Fibroblast of mammary gland (primary cell): Measurements from ENCODE around the gene BICC1.

Experiments used
- DNase-seq: peaks from one replicate; pipeline ENCODE4 v3.0.0-alpha.2; 2010; ENCODE audit warnings: low read depth
- H3K4me3 ChIP-seq: 2 replicates; pipeline ENCODE4 v1.5.1; 2011; ENCODE audit warnings: low read depth, mild to moderate bottlenecking, low read length, moderate library complexity; ENCODE audit not compliant: control insufficient read depth
- TF ChIP-seq, protein P1 (sequence below): conservative IDR thresholded peaks from 2 replicates; pipeline ENCODE4 v1.5.1; 2011; ENCODE audit warnings: low read depth, low read length, inconsistent platforms; ENCODE audit not compliant: control insufficient read depth, insufficient read depth

The BICC1 gene

DNA sequence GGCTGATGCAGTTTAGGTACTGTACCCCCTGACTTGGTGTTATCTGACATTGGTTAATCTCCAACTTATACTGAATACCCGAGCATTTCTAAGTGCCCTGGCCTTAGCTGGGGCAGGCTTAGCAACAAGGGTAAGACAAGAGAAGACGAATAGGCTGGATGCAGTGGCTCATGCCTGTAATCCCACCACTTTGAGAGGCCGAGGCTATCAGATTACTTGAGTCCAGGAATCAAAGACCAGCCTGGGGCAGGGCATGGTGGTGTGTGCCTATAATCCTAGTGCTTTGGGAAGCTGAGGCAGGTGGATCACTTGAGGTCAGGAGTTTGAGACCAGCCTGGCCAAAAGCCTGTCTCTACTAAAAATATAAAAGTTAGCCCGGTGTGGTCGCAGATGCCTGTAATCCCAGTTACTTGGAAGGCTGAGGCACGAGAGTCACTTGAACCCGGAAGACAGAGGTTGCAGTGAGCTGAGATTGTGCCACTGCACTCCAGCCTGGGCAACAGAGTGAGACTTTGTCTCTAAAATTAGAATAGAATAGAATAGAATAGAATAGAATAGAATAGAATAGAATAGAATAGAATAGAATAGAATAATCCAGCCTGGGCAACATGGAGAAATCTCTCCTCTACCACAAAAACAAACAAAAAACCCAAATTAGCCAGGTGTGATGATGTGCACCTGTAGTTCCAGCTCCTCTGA lies 108.9 kb downstream of the BICC1 start:
- TF ChIP-seq, protein P1, sequence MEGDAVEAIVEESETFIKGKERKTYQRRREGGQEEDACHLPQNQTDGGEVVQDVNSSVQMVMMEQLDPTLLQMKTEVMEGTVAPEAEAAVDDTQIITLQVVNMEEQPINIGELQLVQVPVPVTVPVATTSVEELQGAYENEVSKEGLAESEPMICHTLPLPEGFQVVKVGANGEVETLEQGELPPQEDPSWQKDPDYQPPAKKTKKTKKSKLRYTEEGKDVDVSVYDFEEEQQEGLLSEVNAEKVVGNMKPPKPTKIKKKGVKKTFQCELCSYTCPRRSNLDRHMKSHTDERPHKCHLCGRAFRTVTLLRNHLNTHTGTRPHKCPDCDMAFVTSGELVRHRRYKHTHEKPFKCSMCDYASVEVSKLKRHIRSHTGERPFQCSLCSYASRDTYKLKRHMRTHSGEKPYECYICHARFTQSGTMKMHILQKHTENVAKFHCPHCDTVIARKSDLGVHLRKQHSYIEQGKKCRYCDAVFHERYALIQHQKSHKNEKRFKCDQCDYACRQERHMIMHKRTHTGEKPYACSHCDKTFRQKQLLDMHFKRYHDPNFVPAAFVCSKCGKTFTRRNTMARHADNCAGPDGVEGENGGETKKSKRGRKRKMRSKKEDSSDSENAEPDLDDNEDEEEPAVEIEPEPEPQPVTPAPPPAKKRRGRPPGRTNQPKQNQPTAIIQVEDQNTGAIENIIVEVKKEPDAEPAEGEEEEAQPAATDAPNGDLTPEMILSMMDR, result no peak
- H3K4me3 ChIP-seq, result no peak overlapping the region
- DNase-seq, result no peak

DNA sequence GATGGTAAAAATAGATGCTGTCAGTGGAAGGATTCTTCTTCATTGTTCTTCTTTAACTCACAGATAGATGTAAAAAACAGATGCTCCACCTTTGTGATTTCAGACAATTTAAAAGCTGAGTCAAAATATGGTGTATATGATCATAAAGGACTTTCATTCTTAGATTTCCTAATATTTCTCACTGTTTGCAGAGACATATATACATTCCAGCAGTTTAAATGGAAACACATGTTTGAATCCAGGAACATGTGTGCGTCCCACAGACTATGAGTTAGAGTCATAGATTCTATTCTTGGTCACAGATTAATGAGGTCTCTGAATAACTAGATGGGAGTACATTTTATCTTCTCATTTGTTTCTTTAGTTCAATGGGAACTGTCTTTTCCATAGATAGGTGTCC lies 109.6 kb downstream of the BICC1 start:
- TF ChIP-seq, protein P1, result no peak
- DNase-seq, result peak; percentile 79
- H3K4me3 ChIP-seq, result no peak overlapping the region

DNA sequence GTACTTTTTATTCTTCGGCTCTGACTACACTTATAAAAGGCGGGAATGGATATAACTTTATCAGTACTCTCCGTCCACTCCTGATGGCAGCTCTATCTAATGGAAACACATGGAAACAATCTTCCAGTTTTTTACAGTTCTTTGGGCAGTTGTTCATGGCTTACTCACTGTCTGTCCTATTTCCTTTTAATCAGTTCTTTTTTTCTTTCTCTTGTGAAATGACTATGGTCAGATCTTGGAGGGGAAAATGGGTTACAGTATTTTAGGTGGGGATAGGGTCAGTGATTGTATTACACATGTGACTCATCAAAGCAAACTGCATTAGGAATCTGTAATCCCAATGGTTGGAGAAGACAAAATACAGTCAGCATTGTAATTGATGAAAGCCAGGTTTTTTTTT lies 112.4 kb downstream of the BICC1 start:
- TF ChIP-seq, protein P1, result no peak
- DNase-seq, result peak; percentile 98
- no peak overlapping the region for H3K4me3 ChIP-seq

DNA sequence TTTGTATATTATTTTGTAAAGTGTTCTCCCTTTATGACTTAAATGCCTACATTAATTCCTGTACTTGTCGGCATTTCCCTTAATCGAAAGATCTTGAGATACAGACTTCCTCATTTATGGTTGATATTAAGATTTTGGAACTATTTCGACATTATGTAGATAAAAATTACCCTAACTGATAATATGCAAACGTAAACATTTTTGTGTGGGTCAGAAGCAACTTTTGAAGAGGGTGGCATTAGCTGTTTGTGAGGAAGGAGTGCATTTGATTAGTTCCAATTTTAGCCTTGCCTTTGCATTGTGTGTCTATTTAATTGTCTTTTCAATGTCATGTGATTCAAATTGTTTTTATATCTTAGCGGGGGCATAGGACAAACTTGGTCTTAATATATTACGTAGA lies 114.7 kb downstream of the BICC1 start:
- no peak overlapping the region for H3K4me3 ChIP-seq
- TF ChIP-seq, protein P1, result no peak
- DNase-seq, result no peak

DNA sequence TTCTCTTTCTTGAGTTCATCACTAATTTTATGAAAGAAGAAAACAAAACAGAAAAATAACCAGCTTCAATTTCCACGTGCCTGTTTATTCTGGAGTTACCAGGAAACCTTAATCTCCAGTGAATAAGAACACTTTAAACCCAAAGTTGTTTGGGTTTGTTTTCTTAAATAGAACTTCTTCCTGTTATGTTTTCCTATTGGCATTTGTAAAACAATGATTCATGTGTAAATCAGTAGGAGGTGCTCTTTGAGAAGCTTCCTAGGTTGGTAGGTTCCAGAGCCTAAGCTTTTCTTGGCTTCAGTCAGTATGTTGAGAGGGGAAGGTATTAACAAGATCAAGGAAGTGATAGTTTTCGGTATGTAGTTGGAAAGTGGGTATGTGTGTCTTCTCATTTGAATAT lies 119.0 kb downstream of the BICC1 start:
- TF ChIP-seq, protein P1, result no peak
- H3K4me3 ChIP-seq, result no peak overlapping the region
- no peak for DNase-seq

DNA sequence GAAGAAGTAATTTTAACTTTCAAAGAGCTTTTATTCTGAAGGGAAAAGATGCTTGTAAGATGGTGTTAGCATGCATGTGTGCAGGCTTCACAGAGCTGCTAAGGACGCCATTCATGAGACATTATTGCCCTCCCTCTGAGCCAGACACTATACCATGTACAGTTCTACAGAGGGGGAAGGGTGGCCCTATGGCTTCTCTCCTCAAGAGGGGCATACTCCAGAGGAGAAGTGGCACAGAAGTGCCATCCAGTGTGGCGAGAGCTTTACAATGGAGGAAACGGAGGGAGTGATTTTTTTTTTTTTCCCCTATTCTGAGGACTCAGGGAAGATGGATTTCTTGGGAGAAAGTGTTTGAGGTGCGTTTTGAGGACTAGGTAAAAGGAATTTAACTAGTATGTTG lies 119.5 kb downstream of the BICC1 start:
- TF ChIP-seq, protein P1, result no peak
- no peak for DNase-seq
- no peak overlapping the region for H3K4me3 ChIP-seq

DNA sequence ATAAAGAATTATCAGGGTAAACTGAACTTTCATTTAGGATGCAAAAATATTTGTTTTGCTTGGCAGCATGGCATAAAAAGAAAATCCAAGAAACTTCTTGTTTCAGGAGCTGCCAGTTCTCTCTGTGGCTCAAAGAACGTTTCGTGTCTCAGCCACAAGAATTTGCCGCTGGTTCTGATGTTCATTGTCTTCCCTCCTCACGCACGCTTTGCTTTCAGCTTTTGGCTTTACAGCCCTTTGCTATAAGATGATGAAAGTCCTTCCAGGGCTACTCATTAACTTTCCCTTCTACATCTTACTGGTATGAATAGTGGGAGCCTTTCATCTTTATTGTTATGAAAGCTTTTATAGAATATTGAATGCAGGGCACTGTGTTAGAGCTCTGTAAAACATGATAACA lies 124.7 kb downstream of the BICC1 start:
- TF ChIP-seq, protein P1, result no peak
- peak; percentile 80 for DNase-seq
- no peak overlapping the region for H3K4me3 ChIP-seq
